ENCODE measurements around the gene PLEKHM2.

DNA sequence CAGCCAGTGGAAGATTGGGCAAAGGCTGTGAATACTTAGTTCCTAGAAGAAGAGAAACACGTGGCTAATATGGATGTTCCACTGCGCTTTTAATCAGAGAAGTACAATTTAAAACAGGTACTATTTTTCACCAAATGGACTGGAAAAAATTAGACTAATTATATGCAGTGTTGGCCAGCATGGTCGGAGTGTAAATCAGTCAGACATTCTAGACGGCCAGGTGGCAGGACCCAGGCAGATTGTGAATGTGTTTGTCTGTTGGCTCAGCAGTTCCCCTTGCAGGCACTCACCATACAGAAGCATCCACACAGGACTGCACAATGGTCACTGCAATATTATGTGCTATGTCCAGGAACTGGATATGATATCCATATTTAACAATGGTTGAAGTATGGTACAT, 28.0 kb downstream of the PLEKHM2 start:
- TF ChIP-seq CTCF (IDR thresholded peaks at IDR 0.05; ENCODE audit: low read depth, low read length), result no peak
- no peak for TF ChIP-seq EZH2phosphoT487 (IDR thresholded peaks at IDR 0.05; ENCODE audit: low read depth)
